Measurements from ENCODE around the gene GCGR. TPM values are rescaled to one million over a fixed set of nuclear protein-coding genes. Genes with fewer than 3 reads are reported as not detected.

The GCGR gene
- total and polyA plus RNA-seq, 2 donors (not counting 1 experiment from before 2014, with no cell fraction given), result not detected

GRCh38 chr17:81840826-81841778, 37.2 kb downstream of the GCGR start:
- Histone ChIP-seq H3K4me2 (ENCODE audit: extremely low read depth, insufficient read depth, low read length) (no peak overlapping the region), H3K27me3 (ENCODE audit: control insufficient read depth, insufficient read depth, low read length) (no peaks in the 10 kb centered on the region), H3K27ac (ENCODE audit: insufficient read depth, low read length) (no peak overlapping the region), H3K9me3 (ENCODE audit: control insufficient read depth, insufficient read depth, low read depth, low read length) (no peaks in the 10 kb centered on the region), H4K20me1 (ENCODE audit: control insufficient read depth, extremely low read depth, insufficient read depth, low read length) (no peaks in the 10 kb centered on the region), H2AFZ (ENCODE audit: low read length) (no peak overlapping the region), H3K79me2 (ENCODE audit: control insufficient read depth, insufficient read depth, low read length) (no peaks in the 10 kb centered on the region), H3K9ac (ENCODE audit: insufficient read depth, low read length) (no peak overlapping the region), H3K4me1 (ENCODE audit: control insufficient read depth, extremely low read depth, insufficient read depth, low read length) (no peaks in the 10 kb centered on the region), H3K4me3 (replicated peaks in 1 of 4; ENCODE audit: control extremely low read depth in 1 of 4, insufficient read depth in 1 of 4, low read depth in 3 of 4, low read length in 4 of 4) (no peak overlapping the region), H3K36me3 (ENCODE audit: control insufficient read depth, insufficient read depth, low read length) (peaks cover 32% of the 10 kb centered on the region)
- no peak for TF ChIP-seq EZH2 (IDR thresholded peaks at IDR 0.05; ENCODE audit: low read length, missing control alignments)
- no peak for TF ChIP-seq CTCF (conservative IDR thresholded peaks at IDR 0.05 in 1 of 2, IDR thresholded peaks at IDR 0.05 in 1 of 2; ENCODE audit: low read depth in 1 of 2, low read length in 2 of 2)
- DNase-seq (ENCODE audit: low read depth in 2 of 2), result no peak

GRCh38 chr17:81841866-81842265, 37.9 kb downstream of the GCGR start:
- Histone ChIP-seq H3K36me3 (ENCODE audit: control insufficient read depth, insufficient read depth, low read length) (peaks cover 40% of the 10 kb centered on the region), H4K20me1 (ENCODE audit: control insufficient read depth, extremely low read depth, insufficient read depth, low read length) (no peaks in the 10 kb centered on the region), H3K27me3 (ENCODE audit: control insufficient read depth, insufficient read depth, low read length) (no peaks in the 10 kb centered on the region), H3K9ac (ENCODE audit: insufficient read depth, low read length) (no peak overlapping the region), H3K4me1 (ENCODE audit: control insufficient read depth, extremely low read depth, insufficient read depth, low read length) (no peaks in the 10 kb centered on the region), H3K4me2 (ENCODE audit: extremely low read depth, insufficient read depth, low read length) (no peak overlapping the region), H2AFZ (ENCODE audit: low read length) (no peak overlapping the region), H3K4me3 (replicated peaks in 1 of 4; ENCODE audit: control extremely low read depth in 1 of 4, insufficient read depth in 1 of 4, low read depth in 3 of 4, low read length in 4 of 4) (no peak overlapping the region), H3K79me2 (ENCODE audit: control insufficient read depth, insufficient read depth, low read length) (no peaks in the 10 kb centered on the region), H3K9me3 (ENCODE audit: control insufficient read depth, insufficient read depth, low read depth, low read length) (no peaks in the 10 kb centered on the region), H3K27ac (ENCODE audit: insufficient read depth, low read length) (no peak overlapping the region)
- no peak for TF ChIP-seq CTCF (conservative IDR thresholded peaks at IDR 0.05 in 1 of 2, IDR thresholded peaks at IDR 0.05 in 1 of 2; ENCODE audit: low read depth in 1 of 2, low read length in 2 of 2)
- no peak for TF ChIP-seq EZH2 (IDR thresholded peaks at IDR 0.05; ENCODE audit: low read length, missing control alignments)
- no peak for DNase-seq (ENCODE audit: low read depth in 2 of 2)

- H4K20me1 ChIP-seq (ENCODE audit: control insufficient read depth, extremely low read depth, insufficient read depth, low read length), result no peaks in the 10 kb centered on the region
- no peak for DNase-seq (ENCODE audit: low read depth in 2 of 2)
- no peaks in the 10 kb centered on the region for H3K79me2 ChIP-seq (ENCODE audit: control insufficient read depth, insufficient read depth, low read length)
- H3K27ac ChIP-seq (ENCODE audit: insufficient read depth, low read length), result no peak overlapping the region
- H3K27me3 ChIP-seq (ENCODE audit: control insufficient read depth, insufficient read depth, low read length), result no peaks in the 10 kb centered on the region
- no peak for TF ChIP-seq CTCF (conservative IDR thresholded peaks at IDR 0.05 in 1 of 2, IDR thresholded peaks at IDR 0.05 in 1 of 2; ENCODE audit: low read depth in 1 of 2, low read length in 2 of 2)
- no peak for TF ChIP-seq EZH2 (IDR thresholded peaks at IDR 0.05; ENCODE audit: low read length, missing control alignments)
- no peak overlapping the region for H2AFZ ChIP-seq (ENCODE audit: low read length)
- peaks cover 41% of the 10 kb centered on the region for H3K36me3 ChIP-seq (ENCODE audit: control insufficient read depth, insufficient read depth, low read length)
- no peak overlapping the region for H3K4me3 ChIP-seq (replicated peaks in 1 of 4; ENCODE audit: control extremely low read depth in 1 of 4, insufficient read depth in 1 of 4, low read depth in 3 of 4, low read length in 4 of 4)
- no peak overlapping the region for H3K4me2 ChIP-seq (ENCODE audit: extremely low read depth, insufficient read depth, low read length)
- H3K9ac ChIP-seq (ENCODE audit: insufficient read depth, low read length), result no peak overlapping the region
- no peaks in the 10 kb centered on the region for H3K4me1 ChIP-seq (ENCODE audit: control insufficient read depth, extremely low read depth, insufficient read depth, low read length)
- no peaks in the 10 kb centered on the region for H3K9me3 ChIP-seq (ENCODE audit: control insufficient read depth, insufficient read depth, low read depth, low read length)
Observed at GRCh38 chr17:81842378-81842724, 38.4 kb downstream of the GCGR start.
